ENCODE measurements around the gene BPHL.
"Not testable (repeated sequence)": the region's sequence is repeated elsewhere in the genome, so short reads cannot be mapped to it uniquely, and the experiment has no call there.

The BPHL gene

GRCh38 chr6:3181105-3181504 is 62.6 kb downstream of the BPHL start:
- no peak for TF ChIP-seq CTCF (IDR thresholded peaks at IDR 0.05; ENCODE audit: control insufficient read depth, extremely low read depth, insufficient read depth)
- DNase-seq (ENCODE audit: low read depth): no peak

GRCh38 chr6:3183066-3183465 is 64.6 kb downstream of the BPHL start:
- no peak for TF ChIP-seq CTCF (IDR thresholded peaks at IDR 0.05; ENCODE audit: control insufficient read depth, extremely low read depth, insufficient read depth)
- H3K4me3 ChIP-seq (ENCODE audit: low read depth, low read length): no peak overlapping the region
- no peak for DNase-seq (ENCODE audit: low read depth)

More at GRCh38 chr6:3181105-3181504, 62.6 kb downstream of the BPHL start:
- no peak overlapping the region for H3K4me3 ChIP-seq (ENCODE audit: low read depth, low read length)

- no peak for DNase-seq (ENCODE audit: low read depth)
- H3K4me3 ChIP-seq (ENCODE audit: low read depth, low read length): no peak overlapping the region
- no peak for TF ChIP-seq CTCF (IDR thresholded peaks at IDR 0.05; ENCODE audit: control insufficient read depth, extremely low read depth, insufficient read depth)
Measured at GRCh38 chr6:3186974-3187382, 68.5 kb downstream of the BPHL start.

- no peak for DNase-seq (ENCODE audit: low read depth)
- no peak overlapping the region for H3K4me3 ChIP-seq (ENCODE audit: low read depth, low read length)
- no peak for TF ChIP-seq CTCF (IDR thresholded peaks at IDR 0.05; ENCODE audit: control insufficient read depth, extremely low read depth, insufficient read depth)
Measured at GRCh38 chr6:3188262-3188661, 69.8 kb downstream of the BPHL start.

- not testable (repeated sequence) for DNase-seq (ENCODE audit: low read depth); H3K4me3 ChIP-seq (ENCODE audit: low read depth, low read length)
Measured at GRCh38 chr6:3189192-3189591, 70.7 kb downstream of the BPHL start.

- no peak for TF ChIP-seq CTCF (IDR thresholded peaks at IDR 0.05; ENCODE audit: control insufficient read depth, extremely low read depth, insufficient read depth)
- no peak for DNase-seq (ENCODE audit: low read depth)
- no peak overlapping the region for H3K4me3 ChIP-seq (ENCODE audit: low read depth, low read length)
Measured at GRCh38 chr6:3190056-3190455, 71.5 kb downstream of the BPHL start.

GRCh38 chr6:3190779-3191178 is 72.3 kb downstream of the BPHL start:
- DNase-seq (ENCODE audit: low read depth): no peak
- H3K4me3 ChIP-seq (ENCODE audit: low read depth, low read length): no peak overlapping the region
- no peak for TF ChIP-seq CTCF (IDR thresholded peaks at IDR 0.05; ENCODE audit: control insufficient read depth, extremely low read depth, insufficient read depth)

Data from LNCaP clone FGC (cell line).